TTC549 (cell line): ENCODE results near the gene SLCO4C1.
"Not testable (repeated sequence)": the region's sequence is repeated elsewhere in the genome, so short reads cannot be mapped to it uniquely, and the experiment has no call there.

ENCODE experiments used
- FAIRE-seq: peaks from 2 replicates; lab custom pipeline; 2012; peaks lifted over from hg19 to GRCh38; lab: Jason Lieb, UNC

The SLCO4C1 gene, protein sequence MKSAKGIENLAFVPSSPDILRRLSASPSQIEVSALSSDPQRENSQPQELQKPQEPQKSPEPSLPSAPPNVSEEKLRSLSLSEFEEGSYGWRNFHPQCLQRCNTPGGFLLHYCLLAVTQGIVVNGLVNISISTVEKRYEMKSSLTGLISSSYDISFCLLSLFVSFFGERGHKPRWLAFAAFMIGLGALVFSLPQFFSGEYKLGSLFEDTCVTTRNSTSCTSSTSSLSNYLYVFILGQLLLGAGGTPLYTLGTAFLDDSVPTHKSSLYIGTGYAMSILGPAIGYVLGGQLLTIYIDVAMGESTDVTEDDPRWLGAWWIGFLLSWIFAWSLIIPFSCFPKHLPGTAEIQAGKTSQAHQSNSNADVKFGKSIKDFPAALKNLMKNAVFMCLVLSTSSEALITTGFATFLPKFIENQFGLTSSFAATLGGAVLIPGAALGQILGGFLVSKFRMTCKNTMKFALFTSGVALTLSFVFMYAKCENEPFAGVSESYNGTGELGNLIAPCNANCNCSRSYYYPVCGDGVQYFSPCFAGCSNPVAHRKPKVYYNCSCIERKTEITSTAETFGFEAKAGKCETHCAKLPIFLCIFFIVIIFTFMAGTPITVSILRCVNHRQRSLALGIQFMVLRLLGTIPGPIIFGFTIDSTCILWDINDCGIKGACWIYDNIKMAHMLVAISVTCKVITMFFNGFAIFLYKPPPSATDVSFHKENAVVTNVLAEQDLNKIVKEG

DNA sequence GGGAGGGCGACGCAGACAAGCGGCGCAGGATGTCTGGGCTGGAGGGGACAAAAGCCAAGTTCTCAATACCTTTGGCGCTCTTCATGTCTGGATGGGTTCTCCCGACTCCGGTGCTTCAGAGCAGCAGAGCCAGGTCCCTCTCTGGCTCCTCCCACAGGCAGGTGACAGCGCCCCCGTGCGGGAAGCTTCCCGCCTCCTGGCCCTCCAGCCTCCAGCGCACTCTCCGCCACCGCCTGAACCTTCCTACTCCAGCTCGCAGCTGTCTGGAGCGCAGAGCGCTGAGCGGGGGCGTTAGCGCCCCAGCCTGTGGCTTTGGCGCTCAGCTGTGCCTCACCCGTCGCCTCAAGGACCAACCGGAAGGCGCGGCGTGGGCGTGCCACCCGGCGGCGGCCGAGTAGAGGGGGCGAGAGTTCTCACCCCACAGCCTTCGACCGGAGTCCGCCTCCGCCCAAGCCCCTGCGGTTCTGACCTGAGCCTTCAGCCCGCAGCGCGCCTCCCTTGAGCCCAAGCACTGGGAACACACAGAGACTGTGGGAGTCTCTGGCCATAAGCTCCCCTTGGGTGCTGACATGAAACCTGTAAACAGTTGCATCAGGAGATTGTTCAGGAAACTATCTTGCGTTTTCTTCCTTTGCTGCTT lies at the start of gene SLCO4C1:
SLCO4C1 (minus strand) TSS at position 107 of the 640 bp plus-strand sequence; CDS start at position 85, 22 bp downstream.
- no peak for FAIRE-seq

DNA sequence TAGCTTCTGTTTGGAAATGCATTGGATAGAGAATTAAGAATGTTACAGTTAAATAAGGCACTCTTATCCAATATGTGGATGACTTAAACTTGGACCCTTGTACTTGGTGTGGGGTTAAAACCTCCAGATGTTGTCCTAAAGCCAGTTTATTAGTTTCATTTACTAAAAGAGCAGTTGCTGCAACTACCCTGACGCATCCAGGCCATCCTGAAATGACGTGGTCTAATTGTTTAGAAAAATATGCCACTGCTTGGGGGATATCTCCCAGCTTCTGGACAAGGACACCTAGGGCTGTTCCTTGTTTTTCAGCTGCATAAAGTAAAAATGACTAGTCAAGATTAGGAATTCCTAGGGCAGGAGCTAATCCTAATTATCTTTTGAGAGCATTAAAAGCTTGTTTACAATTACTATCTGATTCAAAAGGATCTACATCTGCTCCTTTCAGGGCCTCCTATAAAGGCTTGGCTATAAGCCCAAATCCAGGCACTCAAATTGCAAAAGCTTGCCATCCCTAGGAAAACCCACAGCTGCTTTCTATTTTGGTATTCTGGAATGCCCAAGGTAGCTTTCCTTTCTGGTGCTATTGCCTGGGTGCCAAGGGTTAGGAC lies 45.7 kb upstream of the SLCO4C1 start:
- FAIRE-seq, result no peak

DNA sequence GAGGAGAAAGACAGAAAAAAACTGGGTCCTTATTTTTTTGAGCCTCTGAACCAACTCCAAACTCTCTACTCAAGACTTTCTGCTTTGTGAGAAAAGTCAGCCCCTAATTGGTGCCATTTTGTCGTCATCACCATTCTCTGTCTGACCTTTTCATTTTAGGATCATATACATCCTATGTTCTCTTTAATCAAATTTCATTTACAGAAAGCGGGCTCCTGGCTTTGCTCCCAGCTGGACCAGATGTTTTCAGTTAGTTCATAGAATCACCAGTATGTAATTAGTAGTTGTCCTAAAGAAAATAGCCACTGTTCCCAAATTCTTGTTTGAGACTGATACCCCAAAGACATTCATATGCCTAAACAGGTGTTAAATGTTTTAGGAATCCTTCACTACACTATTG lies 28.6 kb upstream of the SLCO4C1 start:
- FAIRE-seq, result no peak

DNA sequence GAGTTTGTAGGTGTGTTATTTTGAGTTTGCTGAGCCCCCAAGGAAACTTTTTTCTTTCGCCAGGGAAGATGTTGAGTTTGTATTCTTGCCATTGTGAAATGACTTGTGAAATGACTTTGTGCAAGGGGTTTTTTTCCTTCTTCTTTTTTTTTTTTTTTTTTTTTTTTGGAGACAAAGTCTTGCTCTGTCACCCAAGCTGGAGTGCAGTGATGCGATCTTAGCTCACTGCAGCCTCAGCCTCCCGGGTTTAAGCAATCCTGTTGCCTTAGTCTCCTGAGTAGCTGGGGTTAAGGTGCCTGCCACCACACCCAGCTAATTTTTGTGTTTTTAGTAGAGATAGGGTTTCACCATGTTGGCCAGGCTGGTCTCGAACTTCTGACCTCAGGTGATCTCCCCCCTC lies 22.7 kb upstream of the SLCO4C1 start:
- not testable (repeated sequence) for FAIRE-seq

DNA sequence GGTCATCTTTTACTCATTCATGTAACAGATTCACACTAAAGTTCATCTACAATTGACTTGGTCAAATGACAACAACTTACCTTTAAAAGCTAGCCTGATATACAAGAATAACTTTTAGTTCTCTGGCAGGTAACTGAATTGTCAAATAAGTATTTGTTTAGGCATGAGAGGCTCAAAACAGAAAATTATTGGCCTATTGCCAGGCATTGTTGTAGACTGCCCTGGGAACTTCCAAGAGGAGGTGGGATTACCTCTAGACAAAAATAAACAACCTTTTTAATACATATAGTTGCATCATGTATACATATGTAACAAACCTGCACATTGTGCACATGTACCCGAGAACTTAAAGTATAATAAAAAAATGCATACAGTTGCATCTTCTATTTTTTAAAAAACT lies 18.2 kb upstream of the SLCO4C1 start:
- FAIRE-seq, result no peak

DNA sequence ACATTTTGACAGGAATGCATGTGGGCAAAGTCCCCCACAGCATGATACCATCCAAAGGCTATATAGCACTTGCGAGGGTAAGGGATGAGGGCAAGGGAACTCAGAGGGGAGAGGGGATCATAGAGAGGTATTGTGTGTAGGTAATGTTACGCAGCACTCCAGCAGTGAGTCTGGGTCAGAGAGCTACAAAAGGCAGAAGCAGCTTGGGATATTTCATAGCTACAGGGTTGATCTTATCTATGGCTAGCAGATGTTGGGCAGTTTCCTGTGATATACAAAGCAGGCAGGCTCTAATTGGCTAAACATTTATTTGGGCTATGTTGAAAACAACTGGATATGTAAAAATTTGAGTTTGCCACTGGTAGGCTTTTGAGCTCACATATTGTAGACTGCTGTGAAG lies 17.8 kb upstream of the SLCO4C1 start:
- FAIRE-seq, result no peak

DNA sequence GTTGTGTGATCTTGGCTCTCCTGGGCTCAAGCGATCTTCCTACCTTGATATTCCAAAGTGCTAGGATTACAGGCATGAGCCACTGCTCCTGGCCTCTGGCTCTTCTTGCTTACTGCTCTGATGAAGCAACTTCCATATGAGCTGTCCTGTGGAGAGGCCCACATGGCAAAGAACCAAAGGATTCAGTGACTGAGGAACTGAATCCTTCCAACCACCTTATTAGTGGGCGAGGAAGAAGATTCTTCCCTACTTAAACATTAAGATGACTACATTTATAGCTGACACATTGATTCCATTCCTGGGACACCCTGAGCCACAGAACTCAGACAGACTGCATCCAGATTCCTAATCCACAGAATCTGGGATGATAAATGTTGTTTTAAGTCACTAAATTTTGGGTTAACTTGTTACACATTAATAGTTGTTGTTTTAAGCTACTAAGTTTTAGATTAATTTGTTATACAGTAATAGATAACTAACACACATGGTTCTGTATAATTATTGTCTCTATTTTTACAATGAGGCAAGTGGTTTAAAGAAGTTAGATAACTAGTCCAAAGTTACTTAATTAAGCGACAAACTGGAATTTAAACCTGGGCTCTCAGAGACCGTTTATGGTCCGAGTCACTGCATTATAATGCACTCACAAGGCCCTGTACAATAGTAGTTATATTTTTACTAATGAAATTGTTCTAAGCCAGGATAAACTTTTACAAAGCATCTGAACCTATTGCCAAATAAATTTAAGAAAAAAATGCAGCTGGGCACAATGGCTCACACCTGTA lies 16.7 kb upstream of the SLCO4C1 start:
- FAIRE-seq, result no peak

DNA sequence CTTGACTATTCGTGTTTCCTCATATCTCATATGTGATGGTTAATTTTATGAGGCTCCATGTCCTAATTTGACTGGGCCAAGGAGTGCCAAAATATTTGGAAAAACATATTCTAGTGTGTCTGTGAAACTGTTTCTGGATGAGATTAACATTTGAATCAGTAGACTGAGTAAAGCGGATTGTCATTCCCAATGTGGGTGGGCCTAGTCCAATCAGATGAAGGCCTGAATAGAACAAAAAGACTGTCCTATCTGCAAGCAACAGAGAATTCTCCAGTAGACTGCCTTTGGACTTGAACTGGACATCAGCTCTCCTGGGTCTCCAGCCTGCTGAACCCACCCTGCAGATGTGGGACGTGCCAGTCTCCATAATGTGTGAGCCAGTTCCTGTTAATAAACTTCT lies 13.5 kb upstream of the SLCO4C1 start:
- no peak for FAIRE-seq

DNA sequence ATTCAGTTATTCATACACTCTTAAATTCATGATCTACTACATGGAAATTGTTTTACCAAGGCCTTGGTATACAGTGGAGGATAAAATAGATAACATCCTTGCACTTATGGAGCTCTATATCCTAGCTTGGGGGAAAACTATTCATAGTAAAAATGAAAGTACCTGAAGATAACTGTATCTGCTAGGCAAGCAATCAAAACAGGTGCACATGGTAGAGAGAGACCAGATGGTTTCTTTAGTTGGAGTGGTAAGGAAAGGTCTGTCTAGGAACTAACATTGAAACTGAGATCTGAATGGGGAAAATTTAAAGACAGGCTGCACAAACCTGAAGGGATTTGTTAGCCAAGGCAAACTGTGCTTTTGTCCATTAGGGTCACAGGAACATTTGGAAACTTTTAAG lies 11.1 kb upstream of the SLCO4C1 start:
- no peak for FAIRE-seq

DNA sequence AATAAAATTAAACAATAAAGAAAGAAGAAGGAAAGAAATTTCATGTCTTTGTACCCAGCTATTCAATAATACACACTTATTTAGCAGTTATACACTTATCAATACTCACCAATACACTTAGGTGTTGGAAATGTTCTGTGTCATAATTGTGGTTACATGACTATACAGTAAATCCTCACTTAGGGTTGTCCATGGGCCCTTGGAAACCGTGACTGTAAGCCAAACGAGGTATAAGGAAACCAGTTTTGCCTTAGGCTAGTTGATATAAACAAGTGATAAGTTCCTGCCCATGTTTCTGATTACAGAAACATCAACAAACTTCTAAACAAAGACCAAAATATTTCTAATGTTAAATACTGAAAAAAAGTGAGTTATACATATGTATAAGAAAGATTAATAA lies 10.0 kb upstream of the SLCO4C1 start:
- FAIRE-seq, result no peak

DNA sequence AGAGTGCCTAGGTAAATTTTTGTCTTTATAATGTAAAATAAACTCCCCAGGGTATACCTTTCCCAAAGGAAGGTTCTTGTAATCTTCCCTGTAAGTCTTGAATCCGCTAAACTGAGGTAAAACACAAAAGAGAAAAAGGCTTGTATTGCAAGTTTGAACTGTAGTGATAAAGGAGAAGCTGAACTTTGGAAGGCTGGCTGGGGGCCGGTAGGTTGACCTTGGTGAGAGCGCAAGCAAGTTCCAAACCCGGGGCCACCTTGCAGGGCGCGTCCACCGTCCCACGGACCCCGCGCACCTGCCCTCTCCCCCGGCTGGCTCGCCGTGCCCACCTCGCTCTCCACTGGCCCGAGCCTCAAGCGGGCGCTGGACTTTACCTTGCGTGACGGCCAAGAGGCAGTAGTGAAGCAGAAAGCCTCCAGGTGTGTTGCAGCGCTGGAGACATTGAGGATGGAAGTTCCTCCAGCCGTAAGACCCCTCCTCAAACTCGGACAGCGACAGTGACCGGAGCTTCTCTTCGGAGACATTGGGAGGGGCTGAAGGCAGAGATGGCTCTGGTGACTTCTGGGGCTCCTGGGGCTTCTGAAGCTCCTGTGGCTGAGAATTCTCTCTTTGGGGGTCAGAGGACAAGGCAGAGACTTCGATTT lies 428 bp downstream of the SLCO4C1 start:
- no peak for FAIRE-seq

DNA sequence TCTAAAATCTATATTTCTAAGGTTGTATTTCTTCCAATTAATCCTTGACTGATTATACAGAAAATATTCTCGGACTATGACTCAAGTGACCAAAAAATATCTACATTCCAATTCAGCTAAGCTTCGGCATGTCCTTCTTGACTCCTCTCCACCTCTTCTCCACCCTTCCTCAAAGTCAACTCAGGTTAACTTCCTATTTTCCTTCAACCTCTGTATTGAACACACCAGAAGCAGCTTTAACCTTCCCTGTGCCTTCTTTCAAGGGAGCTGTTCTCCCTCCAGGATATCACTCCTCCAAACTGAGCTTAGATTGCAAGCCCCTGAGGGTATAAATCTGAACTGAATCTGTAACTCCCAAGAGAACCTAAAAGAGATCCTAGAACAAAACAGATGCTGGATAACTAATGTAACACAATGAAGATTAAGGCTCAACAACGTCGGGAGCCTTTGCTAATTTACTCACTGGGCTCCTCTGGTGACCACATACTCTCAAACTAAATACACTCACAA lies 1.1 kb downstream of the SLCO4C1 start:
- no peak for FAIRE-seq

DNA sequence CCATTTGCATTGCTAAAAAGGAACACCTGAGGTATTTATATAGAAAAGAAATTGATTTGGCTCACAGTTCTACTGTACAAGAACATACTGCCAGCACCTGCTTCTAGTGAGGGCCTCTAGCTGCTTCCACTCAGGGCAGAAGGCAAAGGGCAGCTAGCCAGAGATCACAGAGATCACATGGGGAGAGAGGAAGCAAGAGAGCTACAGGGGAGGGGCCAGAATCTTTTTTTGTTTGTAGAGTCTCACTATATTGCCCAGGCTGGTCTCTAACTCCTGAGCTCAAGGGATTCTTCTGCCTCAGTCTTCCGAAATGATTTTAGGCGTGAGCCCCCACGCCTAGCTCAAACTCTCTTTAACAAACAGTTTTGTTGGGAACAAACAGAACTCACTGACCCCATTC lies 6.1 kb downstream of the SLCO4C1 start:
- no peak for FAIRE-seq

DNA sequence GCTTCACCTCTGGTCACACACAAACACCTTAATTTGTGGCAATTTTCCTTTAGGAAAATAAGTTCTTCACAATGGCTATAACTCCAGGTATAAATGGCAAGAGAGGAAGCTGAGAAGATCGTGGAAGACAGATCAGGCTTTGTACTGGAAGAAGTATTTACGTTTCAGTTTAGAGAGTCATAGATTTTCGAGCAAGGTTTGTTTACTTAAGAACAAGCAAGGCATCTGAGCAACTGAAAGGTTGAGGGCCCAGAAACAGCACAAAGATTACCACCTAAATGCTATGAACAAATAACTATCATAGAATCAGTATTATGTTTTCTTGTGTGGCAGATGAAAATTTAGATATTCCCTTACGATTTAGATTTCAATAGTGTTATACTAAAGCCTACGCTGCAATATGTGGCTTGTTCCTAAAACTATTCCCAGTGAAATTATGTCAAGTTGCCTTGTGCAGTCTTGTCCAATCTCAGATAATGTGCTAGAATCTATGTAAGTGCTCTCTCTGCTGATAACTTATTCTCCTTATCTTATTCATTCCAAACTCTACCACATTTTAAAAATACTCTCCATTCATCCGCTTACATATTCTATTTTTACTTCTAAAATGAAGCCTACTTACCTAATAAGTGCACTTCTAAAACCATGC lies 6.7 kb downstream of the SLCO4C1 start:
- FAIRE-seq, result no peak

DNA sequence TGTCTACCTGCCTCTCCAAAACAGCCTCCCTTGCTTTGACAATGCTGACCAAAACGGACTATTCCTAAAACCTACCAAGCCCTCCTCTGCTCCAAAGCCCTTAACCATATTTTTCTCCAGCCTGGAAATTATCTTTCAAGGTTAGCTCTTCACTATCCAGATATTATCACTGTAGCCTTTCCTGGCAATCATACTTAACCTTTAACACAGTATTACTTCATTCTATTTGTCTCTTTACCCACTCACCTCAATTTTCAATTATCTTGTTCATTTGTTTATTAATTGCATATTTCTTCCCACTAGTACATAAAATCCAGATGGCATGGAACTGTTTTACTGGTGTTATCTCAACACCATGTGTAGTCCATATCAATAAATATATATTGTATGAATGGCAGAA lies 7.5 kb downstream of the SLCO4C1 start:
- no peak for FAIRE-seq

DNA sequence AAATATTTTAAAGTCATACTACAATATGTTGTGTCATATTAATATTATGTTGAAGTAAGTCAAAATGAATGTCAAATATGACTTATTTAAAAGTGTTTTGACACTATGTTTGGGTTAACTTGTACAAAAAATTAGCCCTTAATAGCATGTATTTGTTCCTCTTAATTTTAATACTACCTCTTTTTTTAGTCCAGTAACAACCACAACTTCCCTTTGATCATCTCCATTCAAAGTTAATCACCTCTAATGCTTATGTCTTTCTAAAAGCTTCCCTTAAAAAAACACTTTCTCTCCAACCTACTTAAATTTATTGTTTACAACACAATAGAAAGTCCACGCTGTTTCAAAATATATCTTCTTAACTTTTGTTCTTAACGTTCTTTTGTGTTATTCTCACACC lies 9.6 kb downstream of the SLCO4C1 start:
- FAIRE-seq, result no peak

DNA sequence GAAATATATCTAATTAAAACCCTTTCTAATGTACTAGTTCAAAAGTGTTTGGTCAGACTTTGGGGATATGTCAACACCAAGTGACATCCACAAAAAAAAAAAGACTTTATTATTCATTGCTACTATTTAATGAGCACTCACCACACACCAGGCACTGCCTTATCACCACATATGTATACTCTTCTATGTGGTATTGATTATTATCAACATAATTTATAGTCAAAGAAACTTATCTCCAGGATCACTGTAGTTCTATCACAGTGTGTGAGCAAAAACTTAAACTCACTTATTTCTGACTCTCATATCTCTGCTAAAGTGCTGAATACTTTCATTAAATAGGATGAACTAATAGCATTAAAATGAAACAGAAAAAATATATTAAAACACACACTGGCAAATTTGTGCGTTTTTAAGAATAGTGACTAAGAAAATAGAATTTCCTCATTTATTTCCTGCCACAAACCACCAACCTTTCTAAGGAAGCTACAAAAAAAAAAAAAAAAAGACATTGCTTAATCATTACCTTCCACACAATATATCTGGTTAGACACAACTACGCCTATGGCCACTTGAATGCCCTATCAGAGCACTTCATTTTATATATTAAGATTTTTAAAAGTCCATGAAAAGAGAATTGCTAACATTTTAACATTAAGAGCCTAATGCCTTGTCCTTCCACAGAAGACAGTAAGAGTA lies 12.8 kb downstream of the SLCO4C1 start:
- no peak for FAIRE-seq

DNA sequence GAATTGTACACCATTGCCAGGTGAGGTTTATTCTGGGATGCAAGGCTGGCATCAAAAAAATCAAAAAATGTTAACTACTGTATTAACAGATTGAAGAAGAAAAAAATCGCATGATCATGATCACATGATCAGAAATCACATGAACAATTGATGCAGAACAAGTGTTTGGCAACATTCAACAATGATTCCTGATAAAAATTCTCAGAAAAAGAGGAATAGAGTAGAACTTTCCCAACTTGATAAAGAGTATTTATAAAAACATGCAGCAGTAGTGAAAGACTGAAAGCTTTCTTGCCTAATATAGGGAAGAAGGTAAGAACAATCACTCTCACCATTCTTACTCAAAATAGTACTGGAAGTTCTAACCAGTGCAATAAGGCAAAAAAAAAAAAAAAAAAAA lies 16.4 kb downstream of the SLCO4C1 start:
- FAIRE-seq, result no peak

DNA sequence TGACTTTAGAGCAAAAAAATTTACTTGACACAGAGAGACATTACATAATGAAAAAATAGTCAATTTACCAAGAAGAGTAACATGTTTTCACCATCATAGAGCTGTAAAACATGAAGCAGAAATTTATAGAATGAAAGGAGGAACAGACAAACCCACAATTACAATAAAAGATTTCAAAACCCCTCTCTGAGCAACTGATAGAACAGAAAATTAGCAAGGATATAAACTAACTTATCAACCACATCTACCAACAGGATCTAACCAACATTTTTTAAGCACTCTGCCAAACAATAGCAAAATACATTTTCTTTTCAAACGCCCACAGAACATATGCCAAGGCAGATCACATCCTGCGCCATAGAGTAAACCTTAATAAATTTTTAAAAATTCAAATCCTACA lies 17.9 kb downstream of the SLCO4C1 start:
- FAIRE-seq, result no peak

DNA sequence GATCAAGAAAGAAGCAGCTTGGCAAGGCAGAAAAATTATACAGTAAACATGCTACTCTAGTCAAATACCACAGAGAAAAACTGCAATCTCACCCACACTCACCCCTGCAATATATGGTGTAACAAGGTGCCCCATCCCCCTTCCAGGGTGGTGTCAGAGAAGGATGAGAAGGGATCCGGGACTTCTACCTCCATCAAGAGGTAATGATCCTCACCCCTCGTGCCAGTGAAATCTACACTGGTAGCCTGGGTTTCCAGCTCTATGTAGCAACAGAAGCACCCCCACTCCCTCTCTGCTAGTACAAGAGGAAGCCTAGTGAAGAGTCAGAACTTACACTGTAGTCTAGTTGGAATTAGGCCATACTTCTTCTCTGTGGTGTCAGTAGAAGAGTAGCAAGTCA lies 18.9 kb downstream of the SLCO4C1 start:
- FAIRE-seq, result no peak
